Dedifferentiated amniotic fluid mesenchymal stem cell (primary cell): ENCODE measurements around the gene SEMA6B.

Experiments used
- DNase-seq: peaks from one replicate; pipeline ENCODE4 v3.0.0-alpha.2; 2016; ENCODE audit errors: extremely low spot score

Gene SEMA6B

DNA sequence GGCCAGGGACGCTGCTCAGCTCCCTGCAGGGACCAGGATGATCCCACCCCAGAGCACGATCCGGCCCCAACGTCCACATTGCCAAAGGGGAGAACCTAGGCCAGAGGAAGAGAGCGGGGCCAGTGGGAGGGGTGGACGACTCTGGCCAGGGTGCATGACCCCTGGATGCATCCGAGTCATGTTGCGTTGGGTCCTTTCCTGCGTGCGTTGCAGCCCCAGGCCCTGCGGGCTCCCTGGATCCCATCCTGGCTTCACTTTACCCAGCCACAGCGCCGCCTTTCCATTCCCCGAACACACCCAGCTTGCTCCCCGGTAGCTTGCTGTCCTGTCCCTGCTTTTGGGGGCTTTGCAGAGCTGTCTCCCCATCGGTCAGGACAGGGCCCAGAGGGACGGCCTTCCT is 51.7 kb downstream of the SEMA6B start:
- DNase-seq = no peak

DNA sequence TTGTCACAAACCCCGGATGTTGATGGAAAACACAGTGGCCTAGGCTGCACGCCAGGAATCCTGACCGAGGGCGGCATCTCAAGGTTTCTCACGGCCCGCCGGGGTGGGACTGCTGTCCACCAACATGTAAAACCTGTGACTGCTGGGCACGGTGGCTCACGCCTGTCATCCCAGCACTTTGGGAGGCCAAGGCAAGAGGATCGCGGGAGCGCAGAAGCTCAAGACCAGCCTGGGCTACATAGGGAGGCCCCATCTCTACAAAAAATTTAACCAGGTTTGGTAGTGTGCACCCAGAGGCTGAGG is 52.4 kb downstream of the SEMA6B start:
- no peak for DNase-seq

DNA sequence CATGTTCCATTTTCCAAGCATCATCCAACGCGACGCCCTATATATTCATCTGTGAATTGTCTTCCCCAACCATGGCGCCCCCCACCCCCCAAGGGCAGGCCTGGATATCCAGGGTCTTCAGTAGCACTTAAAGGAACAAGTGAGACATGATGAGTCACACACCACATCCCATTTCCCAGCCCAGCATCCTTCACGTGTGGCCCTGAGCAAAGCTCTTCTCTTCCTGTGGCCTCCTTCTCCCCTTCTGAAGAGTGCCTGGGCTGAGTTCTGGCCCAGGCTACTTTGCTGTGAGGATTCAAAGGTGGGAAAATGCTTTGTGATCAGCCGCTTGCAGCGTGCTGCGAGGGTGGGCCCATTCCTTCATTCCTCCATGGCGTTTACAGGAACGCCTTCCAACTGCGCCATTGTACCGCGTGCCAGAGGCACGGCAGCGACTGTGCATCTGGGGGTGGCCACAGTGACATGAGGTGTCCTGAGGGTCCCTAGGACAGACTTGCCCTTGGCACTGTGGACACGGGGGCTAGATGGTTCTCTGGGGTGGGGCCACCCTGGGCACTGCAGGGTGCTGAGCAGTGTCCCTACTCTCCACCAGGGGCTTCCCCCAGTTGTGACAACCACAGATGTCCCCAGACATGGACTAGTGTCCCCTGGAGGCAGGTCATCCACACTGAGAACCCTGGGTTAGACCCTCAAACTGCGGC is 52.9 kb downstream of the SEMA6B start:
- no peak for DNase-seq

DNA sequence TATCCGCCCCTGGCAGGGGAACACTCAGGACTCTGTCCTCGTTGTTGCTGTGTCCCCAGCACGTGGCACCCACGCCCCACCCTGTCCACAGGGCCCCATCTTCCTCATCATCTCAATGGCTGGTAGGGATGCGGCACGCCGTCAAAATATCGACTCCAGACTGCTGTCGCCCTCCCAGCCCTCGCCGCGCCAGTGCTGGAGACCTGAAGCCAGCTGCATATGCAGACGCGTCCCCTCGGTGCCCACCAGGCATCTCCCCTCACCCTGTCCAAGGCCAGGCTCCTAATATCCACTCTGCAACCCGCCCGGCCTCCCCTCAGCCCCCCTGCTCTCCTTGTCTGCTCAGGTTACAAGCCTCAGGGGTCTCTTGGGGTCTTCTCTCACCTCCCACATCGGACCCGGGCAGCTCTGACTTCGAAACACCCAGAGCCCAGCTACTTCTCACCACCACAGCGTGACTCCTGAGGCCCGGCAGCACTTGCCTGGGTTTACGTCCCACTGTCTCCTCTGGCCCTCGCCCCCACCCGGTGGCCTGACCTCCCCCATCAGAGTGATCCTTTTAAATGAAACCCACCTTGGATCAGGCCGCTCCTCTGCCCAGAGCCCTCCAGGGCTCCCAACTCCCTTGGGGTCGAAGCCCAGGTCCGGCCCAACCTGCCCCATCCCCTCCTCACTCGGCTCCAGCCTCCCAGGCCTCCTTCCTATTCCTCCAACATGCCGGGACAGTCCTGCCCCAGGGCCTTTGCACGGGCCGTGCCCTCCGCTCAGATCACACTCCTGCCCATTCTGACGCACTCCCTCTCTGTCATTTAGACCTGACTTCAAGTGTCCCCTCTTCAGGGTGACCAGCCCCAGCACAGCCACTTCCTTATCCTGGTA is 53.7 kb downstream of the SEMA6B start:
- DNase-seq = no peak

DNA sequence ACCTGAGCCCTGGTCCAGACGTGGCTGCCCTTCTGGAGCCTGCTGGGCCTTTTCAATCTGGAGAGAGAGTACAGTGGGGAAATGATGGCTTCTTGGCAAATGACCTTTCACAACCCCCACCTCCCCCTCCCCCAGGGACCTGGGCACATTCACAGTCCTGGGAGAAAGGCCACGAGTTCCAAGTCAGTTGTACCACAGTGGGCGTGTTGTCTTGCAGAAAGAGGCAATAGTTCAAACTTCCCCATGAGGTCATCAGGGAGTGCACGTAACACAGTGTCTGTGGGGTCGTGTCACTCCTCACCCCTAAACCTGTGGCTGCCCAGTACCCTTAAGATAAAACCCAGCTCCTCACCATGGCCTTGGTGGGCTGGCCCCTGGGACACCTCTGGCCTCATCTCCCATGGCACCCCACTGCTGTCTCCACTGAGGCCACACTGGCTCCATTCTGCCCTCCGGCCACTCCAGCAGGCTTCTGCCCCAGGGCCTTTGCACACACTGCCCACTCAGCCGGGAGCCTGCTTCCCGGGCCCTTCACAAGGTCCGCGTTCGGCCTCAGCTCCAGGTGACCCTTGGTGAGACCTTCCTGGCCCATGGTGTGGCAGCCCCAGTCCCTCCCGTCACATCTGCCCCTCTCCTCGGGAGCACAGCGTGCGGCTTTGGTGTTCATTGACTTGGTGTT is 54.5 kb downstream of the SEMA6B start:
- DNase-seq = no peak

DNA sequence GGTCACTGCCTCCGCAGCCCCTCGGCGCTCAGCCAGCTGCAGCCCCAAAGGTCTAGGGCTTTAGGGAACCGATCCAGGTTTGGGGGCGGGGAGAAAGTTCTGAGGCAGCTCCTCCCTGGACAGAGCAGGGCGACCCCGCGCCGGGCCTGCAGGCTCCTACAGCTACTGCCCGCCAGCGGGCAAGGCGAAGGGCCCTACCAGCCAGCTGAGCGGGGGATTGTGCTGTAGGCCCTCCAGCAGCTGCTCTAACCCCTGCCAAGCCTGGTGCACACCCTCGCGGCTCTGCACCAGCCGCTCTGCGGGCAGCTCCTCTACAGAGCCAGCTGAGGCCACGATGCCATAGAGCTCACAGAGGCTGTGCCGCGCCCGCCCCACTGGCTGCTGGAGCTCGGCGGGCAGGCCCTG is 55.2 kb downstream of the SEMA6B start:
- DNase-seq = no peak

DNA sequence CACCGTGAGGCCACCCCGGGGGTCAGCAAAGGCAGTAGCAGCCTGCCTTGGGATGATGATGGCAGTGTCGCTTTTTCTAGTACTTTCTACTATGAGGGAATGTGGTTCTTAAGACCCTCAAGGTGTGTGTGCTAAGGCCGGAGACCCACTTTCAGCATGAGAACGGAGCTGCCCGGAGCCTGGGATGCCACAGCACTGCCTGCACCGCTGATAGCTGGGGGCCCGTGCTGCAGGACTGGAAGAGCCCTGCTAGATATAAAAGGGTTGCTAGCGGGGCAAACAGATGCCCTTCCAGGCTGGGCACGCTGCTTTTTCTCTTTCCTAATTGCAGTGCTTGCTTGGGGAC is 55.7 kb downstream of the SEMA6B start:
- no peak for DNase-seq

DNA sequence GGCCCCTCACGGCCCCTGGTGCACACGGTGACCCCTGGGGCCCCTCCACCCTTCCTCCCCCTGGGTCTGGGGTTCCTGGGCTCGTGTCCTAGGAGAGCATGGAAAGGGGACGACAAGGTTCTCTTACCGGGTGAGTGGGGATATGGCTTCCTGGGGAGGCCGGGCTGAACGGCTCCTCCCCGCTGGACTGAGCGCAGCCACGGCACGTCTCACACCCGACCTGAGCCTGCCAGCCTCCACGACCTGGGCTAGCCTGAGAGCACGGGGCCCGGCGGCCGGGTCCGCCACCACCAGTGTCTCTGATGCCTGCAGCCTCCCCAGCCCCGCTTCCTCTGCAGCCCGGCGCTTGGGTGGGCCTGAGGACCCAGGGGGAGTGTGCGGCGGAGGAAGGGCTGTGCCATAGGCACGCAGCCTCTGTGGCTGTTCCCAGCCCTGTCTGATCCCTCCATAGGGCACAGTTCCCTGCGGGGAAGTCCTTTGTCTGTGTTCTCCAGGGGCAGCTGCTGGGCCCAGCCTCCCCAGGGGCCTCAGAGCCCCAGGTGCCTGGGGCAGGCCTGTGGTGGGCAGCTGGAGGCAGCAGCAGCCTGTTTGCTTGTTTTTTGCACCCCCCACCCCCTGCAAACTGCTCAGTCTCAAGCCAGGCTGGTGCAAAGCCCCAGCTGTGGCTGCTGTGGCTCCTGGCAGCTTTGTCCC is 56.2 kb downstream of the SEMA6B start:
- DNase-seq = no peak

DNA sequence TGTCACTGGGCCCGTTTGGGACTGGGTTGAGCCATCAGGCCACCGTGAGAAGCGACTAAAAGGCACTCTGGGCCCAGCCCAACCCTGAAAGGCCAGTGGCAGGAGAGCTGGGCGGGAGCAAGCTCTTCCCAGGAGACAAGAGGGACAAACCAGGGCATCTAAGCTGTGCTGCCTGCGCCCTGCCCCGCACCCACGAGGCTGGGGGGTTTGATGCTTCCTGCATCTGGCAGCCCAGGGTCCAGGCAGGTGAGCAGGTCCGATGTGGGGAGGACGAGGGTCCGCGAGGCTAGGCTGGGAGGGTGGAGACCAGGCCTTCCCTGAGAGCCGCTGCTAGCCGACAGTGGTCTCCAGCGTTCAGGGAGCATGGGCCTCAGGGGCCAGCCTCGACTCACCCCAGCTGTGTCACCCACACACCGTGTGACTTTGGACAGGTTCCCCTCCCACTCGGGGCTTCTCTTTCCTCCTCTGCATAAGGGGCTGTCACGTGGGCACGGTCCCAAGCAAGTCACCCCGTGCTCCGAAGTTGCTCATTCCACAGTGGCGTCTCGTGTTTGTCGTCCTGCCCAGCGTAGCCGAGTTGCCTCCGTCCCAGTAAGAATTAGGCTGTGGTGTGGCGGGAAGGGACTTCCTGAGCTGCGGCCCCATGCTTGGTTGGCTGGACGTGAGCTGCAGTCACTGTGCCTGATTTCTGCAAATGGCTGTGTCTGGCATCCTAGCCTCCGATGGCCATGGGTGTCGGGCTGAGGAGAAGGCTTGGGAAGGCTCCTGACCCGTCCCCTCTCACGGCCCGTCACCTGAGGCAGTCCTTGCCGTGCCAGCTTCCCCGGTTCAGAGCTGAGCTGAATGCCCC is 57.0 kb downstream of the SEMA6B start:
- DNase-seq = no peak

DNA sequence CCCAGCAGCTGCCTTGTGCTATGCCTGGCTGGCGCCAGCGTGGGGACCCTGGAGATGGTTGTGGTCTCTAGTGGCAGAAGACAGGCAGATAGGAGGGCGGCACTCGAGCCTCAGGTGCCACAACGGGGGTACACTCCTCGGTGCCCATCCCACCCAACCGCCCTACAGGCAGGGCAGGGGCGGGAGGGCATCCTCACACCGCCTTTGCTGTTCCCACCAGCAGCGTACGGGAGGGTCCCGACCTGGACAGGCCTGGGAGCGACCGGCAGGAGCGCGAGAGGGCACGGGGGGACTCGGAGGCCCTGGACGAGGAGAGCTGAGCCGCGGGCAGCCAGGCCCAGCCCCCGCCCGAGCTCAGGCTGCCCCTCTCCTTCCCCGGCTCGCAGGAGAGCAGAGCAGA is 57.8 kb downstream of the SEMA6B start:
- no peak for DNase-seq

DNA sequence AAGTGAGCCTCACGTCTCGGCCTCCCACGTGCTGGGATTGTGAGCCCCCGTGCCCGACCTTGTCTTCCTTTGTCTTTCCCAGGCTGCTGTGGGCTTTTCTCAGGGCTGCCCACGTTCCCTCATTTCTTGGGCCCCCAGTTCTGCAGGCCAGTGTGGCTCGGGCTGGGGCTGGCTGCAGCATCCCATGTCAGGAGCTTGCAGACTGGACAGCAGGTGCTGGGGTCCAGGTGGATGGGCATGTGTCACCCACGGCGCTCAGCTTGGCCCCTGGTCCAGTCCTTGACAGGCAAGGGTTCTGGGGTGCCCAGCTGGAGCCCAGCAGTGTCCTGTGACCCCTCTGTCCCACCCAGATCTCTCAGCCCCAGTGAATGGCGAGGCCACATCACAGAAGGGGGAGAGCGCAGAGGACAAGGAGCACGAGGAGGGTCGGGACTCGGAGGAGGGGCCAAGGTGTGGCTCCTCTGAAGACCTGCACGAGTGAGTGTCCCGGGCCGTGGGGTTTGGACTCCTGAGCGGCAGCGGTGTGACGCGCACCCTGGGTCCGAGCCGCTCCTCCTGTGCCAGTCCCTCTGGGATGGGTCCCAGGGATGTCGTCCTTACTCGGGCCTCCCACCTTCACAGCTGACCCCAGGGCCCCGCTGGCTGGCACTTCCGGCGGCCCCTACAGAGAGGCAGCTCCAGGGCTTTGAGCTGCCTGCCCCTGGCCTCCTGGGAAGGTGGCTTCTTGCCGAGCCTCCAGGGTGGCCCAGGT is 58.5 kb downstream of the SEMA6B start:
- no peak for DNase-seq

DNA sequence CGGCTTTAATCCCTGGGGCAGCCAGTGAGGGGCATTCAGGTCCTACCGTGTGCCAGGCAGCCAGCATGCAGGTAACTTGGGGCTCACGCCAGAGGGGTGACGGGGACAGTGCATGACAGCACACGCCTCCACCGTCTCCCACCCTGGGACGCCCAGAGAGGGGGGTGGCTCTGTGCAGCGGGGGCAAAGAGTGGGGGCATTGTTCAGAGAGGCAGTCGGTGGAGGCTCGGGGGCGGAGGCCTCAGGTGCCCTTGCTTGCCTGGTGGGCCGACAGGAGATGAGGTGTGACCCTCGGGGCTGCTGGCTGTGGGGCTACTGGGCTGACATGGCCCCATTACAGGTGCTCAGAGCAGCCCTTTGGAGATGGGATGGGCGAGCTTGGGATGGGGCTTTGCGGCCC is 59.6 kb downstream of the SEMA6B start:
- DNase-seq = no peak

DNA sequence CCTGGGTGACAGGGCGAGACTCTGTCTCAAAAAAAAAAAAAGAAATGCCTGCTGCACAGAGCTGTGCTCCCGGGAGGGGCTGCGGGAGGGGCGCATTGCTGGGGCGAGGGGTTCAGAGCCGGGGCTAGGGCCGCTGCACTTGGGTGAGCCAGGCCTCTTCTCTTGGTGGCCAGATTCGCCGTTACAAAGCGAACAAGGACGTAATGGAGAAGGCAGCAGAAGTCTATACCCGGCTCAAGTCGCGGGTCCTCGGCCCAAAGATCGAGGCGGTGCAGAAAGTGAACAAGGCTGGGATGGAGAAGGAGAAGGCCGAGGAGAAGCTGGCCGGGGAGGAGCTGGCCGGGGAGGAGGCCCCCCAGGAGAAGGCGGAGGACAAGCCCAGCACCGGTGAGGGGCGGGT is 60.2 kb downstream of the SEMA6B start:
- DNase-seq = no peak

DNA sequence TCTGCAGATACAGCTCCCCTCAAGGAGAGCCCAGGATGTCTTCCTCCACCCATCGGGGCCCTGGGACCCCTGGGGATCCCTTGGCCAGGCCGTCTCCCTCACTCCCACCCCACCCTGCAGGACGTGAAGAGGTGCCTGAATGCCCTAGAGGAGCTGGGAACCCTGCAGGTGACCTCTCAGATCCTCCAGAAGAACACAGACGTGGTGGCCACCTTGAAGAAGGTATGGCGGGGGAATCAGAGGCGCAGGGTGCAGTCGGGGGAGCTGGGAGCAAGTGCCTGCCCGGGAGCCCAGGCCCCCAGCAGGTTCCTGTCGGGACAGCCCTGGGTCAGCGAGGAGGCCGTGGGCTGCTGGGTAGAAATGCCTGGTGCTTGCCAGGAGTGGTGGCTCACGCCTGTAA is 60.8 kb downstream of the SEMA6B start:
- no peak for DNase-seq

DNA sequence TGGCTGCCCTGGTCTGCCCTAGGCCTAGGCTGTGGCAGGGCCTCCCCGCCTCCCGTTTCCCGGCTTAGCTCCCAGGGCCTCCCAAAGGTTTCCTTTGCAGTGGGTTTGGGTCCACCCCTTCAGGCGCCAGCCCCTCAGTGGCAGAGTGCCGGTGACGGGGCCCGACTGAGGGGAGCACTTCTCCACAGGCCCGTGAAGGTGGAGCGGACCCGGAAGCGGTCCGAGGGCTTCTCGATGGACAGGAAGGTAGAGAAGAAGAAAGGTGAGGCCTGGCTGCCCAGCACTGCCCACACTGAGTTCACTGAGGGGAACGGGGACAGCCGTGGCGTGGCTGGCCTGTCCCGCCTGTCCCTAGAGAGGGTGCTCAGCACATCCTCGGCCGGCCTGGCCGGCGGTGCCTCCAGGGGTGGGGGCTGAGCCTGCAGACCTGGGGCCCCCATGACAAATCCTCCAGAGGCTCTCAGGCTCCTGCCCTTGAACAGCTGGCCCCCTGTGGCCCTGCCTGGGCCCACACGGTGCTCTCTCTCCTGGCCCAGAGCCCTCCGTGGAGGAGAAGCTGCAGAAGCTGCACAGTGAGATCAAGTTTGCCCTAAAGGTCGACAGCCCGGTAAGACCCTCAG is 61.6 kb downstream of the SEMA6B start:
- no peak for DNase-seq

DNA sequence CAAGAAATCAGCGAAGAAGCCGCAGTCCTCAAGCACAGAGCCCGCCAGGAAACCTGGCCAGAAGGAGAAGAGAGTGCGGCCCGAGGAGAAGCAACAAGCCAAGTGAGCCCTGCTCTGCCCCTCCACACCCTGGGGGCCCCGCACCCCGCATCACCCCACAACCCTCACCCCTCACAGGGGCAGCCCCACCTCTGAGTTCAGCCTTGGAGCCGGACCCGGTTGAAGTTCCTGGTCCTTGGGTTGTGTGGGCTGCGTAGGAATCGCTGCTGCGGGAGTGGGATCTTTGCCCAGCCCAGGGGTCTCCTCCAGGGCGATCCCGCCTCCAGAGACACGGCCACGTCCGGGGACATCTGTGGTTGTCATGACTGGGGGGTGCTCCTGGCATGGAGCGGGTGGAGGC is 63.2 kb downstream of the SEMA6B start:
- no peak for DNase-seq

DNA sequence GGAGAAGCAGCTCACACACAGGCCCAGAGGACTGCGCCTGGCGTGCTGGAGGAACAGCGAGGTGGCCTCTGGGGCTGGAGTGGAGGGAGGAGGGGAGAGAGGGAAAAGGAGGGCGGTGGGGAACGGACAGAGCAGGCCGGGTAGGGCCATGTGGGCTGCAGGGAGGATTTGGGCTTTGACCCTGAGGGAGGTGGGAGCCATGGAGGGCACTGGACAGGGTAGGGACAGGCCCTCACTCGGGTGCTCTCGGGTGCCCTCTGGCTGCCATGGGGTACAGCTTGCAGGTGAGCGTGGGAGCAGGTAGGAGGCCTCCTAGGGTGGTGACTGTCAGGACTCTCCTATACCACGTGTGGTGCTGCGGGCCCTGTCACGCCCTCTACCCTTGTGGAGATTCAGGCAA is 64.0 kb downstream of the SEMA6B start:
- no peak for DNase-seq

DNA sequence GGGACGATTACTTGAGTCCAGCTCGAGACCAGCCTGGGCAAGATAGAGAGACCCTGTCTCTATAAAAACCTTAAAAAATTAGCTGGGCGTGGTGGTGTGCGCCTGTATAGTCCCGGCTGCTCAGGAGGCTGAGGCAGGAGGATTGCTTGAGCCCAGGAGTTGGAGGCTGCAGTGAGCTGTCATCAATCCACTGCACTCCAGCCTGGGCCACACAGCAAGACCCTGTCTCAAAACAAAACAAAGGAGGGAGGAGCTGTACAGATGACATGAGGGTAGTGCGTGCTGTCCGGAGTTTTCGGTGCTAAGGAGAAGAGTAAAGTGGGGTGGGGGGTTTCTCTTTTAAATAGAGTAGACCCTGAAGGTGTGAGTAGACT is 64.8 kb downstream of the SEMA6B start:
- DNase-seq = no peak

DNA sequence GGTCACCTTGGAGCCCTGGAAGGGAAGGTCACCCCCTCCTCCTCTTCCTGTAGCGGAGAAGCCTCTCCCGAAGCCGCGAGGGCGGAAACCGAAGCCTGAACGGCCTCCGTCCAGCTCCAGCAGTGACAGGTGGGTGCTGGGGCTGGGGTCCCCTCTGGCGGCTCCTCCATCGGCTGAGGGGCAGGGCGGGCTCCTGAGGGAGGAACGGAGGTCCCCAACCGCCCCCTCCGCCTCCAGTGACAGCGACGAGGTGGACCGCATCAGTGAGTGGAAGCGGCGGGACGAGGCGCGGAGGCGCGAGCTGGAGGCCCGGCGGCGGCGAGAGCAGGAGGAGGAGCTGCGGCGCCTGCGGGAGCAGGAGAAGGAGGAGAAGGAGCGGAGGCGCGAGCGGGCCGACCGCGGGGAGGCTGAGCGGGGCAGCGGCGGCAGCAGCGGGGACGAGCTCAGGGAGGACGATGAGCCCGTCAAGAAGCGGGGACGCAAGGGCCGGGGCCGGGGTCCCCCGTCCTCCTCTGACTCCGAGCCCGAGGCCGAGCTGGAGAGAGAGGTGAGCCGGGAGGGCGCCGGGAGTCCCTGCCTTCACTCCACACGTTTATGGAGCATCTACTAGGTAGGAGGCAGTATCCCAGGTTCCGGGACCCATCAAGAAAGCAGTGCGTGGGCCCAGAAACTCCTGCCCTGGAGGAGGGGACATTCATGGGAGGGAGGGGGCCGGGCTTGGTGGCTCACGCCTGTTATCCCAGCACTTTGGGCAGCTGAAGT is 65.4 kb downstream of the SEMA6B start:
- DNase-seq = no peak
